Endothelial cell (in vitro differentiated cells): Measurements from ENCODE around the gene MYO7A. TPM values are rescaled to one million over a fixed set of nuclear protein-coding genes. Genes with fewer than 3 reads are reported as not detected.

Source experiments
- DNase-seq: peaks from one replicate; pipeline ENCODE4 v3.0.0; 2021; ENCODE audit warnings: low spot score
- H3K27ac Mint-ChIP-seq: one replicate; pipeline ENCODE4 v1.8.0; 2021; ENCODE audit warnings: mixed read lengths, inconsistent platforms; ENCODE audit not compliant: unreplicated experiment
- H3K27me3 Mint-ChIP-seq: one replicate; pipeline ENCODE4 v1.8.0; 2021; ENCODE audit warnings: mild to moderate bottlenecking, moderate library complexity, mixed read lengths, inconsistent platforms; ENCODE audit not compliant: unreplicated experiment
- H3K36me3 Mint-ChIP-seq: one replicate; pipeline ENCODE4 v1.8.0; 2021; ENCODE audit warnings: mild to moderate bottlenecking, low read depth, mixed read lengths, inconsistent platforms; ENCODE audit not compliant: unreplicated experiment
- H3K4me1 Mint-ChIP-seq: one replicate; pipeline ENCODE4 v1.8.0; 2021; ENCODE audit warnings: mild to moderate bottlenecking, mixed read lengths, inconsistent platforms; ENCODE audit not compliant: unreplicated experiment
- H3K4me3 Mint-ChIP-seq: one replicate; pipeline ENCODE4 v1.8.0; 2021; ENCODE audit warnings: mild to moderate bottlenecking, mixed read lengths, inconsistent platforms; ENCODE audit not compliant: unreplicated experiment
- H3K9me3 Mint-ChIP-seq: one replicate; pipeline ENCODE4 v1.8.0; 2021; ENCODE audit warnings: mixed read lengths, inconsistent platforms; ENCODE audit not compliant: unreplicated experiment
- CTCF ChIP-seq: fragments of 200-600 bp; sonication (generic); IDR thresholded peaks from one replicate; pipeline ENCODE4 v1.5.0; 2021; ENCODE audit warnings: antibody characterized with exemption; ENCODE audit not compliant: unreplicated experiment
- total RNA-seq: library from RNA; stranded (reverse); fragmentation: NEBNext Ultra II Directional; extraction: Animal tissue kit (Norgen Biotek cat#: 25700); gene quantifications from one replicate; pipeline ENCODE4 v1.2.1, GENCODE V29; 2021; ENCODE audit not compliant: unreplicated experiment

Gene MYO7A
- total RNA-seq, 1 donor from 2014 or later = 18.3 TPM

GRCh38 chr11:77081976-77082836 is 45.8 kb upstream of the MYO7A start:
- Mint-ChIP-seq H3K4me3 (no peak overlapping the region), H3K4me1 (no peaks in the 10 kb centered on the region), H3K27ac (no peak overlapping the region), H3K27me3 (peaks cover 2% of the 10 kb centered on the region), H3K36me3 (no peaks in the 10 kb centered on the region), H3K9me3 (no peaks in the 10 kb centered on the region)
- no peak for DNase-seq
- no peak for TF ChIP-seq CTCF

GRCh38 chr11:77082838-77083565 is 45.0 kb upstream of the MYO7A start:
- Mint-ChIP-seq H3K36me3 (no peaks in the 10 kb centered on the region), H3K4me3 (no peak overlapping the region), H3K4me1 (no peaks in the 10 kb centered on the region), H3K27ac (no peak overlapping the region), H3K27me3 (peaks cover 2% of the 10 kb centered on the region), H3K9me3 (no peaks in the 10 kb centered on the region)
- TF ChIP-seq CTCF = no peak
- no peak for DNase-seq

- peaks cover 2% of the 10 kb centered on the region for H3K27me3 Mint-ChIP-seq
- H3K4me3 Mint-ChIP-seq = no peak overlapping the region
- H3K27ac Mint-ChIP-seq = peak overlapping the region; percentile 45
- no peak for DNase-seq
- TF ChIP-seq CTCF = no peak
- no peaks in the 10 kb centered on the region for H3K9me3 Mint-ChIP-seq
- H3K36me3 Mint-ChIP-seq = no peaks in the 10 kb centered on the region
- no peaks in the 10 kb centered on the region for H3K4me1 Mint-ChIP-seq
These were observed 44.3 kb upstream of the MYO7A start for GRCh38 chr11:77083566-77084245.

- DNase-seq = no peak
- Mint-ChIP-seq H3K4me1 (no peaks in the 10 kb centered on the region), H3K36me3 (no peaks in the 10 kb centered on the region), H3K27ac (peak overlapping the region; percentile 45), H3K4me3 (no peak overlapping the region), H3K27me3 (peaks cover 2% of the 10 kb centered on the region), H3K9me3 (no peaks in the 10 kb centered on the region)
- TF ChIP-seq CTCF = no peak
These were observed 43.4 kb upstream of the MYO7A start for GRCh38 chr11:77084581-77085191.
